LNCaP clone FGC (cell line): ENCODE results near the gene OSBPL2.

Experiments used
- DNase-seq: peaks from one replicate; pipeline ENCODE4 v3.0.0-alpha.2; 2011; ENCODE audit warnings: low read depth
- H3K4me3 ChIP-seq: 2 replicates; pipeline ENCODE4 v1.5.1; 2011; ENCODE audit warnings: mild to moderate bottlenecking, low read depth, low read length, control low read depth
- TF ChIP-seq, protein P1 (sequence below): IDR thresholded peaks from 2 replicates; pipeline ENCODE4 v1.5.1; 2012; ENCODE audit warnings: mild to moderate bottlenecking; ENCODE audit not compliant: control insufficient read depth, insufficient read depth; ENCODE audit errors: extremely low read depth

The OSBPL2 gene

DNA sequence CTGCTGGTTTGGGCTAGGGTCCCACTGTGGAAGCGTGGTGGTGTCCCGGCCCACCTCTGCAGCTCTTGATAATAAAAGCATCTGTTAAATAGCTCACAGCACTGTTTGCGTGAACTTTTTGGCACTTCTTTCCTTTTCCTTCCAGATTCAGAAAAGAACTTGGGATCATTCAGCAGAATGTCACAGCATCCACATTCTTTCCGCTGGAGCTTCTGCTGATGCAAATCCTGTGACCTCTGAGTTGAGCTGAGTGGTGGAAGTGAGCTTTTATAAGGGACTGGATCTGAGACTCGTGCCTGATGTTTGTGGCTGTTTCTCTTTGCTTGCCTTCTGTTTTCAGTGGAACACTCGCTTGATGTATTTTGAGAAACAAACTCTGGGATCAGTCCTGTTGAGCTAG is 3.9 kb downstream of the OSBPL2 start:
- TF ChIP-seq, protein P1, sequence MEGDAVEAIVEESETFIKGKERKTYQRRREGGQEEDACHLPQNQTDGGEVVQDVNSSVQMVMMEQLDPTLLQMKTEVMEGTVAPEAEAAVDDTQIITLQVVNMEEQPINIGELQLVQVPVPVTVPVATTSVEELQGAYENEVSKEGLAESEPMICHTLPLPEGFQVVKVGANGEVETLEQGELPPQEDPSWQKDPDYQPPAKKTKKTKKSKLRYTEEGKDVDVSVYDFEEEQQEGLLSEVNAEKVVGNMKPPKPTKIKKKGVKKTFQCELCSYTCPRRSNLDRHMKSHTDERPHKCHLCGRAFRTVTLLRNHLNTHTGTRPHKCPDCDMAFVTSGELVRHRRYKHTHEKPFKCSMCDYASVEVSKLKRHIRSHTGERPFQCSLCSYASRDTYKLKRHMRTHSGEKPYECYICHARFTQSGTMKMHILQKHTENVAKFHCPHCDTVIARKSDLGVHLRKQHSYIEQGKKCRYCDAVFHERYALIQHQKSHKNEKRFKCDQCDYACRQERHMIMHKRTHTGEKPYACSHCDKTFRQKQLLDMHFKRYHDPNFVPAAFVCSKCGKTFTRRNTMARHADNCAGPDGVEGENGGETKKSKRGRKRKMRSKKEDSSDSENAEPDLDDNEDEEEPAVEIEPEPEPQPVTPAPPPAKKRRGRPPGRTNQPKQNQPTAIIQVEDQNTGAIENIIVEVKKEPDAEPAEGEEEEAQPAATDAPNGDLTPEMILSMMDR = no peak
- DNase-seq = no peak
- no peak overlapping the region for H3K4me3 ChIP-seq

DNA sequence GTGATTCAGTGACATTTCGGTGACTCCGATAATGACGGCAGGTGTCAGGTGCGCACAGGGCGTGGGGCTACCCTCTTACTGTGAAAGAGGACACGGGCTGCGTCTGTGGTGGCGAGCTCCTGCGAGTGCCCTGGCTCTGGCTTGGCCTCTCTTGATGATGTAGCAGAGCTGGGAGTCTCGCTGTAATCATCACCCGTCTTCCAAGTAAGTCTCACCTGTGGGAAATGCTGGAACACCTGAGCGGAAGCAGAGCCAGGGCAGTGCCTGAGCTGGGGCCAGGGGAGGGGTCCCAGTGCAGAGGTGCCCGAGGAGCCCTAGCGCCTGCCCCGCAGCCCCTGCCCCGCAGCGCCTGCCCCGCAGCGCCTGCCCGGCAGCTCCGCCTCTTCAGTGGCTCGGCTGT is 4.8 kb downstream of the OSBPL2 start:
- TF ChIP-seq, protein P1 = no peak
- no peak for DNase-seq
- no peak overlapping the region for H3K4me3 ChIP-seq

DNA sequence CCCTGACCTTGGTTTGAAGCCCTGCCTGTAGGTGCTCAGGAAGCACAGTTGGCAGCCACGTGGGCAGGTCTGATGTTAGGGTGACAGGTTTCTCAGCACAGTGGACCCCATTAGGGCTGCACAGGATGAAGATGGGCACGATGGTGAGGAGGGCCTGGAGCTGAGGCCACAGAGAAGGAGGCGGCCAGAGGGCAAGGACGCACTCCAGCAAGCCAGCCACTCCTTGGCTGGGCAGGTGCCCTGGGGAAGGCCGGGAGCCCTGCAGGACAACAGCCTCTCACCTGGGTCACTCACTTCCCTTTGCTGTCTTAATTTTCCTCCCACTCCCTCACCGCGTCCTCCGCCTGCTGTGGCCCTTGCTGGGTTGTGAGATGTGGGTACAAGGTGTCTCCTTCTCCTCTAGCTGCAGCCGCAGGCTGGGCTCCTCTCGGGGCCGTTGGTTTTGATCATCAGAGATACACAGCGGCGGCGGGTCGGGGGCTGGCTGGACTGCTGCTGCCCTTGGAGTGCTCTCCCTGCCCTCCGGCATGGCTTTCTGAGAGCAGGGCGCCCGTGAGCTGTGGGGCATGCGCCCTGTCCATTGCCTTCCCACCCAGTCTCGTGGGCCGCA is 5.7 kb downstream of the OSBPL2 start:
- TF ChIP-seq, protein P1 = no peak
- DNase-seq = no peak
- H3K4me3 ChIP-seq = no peak overlapping the region

DNA sequence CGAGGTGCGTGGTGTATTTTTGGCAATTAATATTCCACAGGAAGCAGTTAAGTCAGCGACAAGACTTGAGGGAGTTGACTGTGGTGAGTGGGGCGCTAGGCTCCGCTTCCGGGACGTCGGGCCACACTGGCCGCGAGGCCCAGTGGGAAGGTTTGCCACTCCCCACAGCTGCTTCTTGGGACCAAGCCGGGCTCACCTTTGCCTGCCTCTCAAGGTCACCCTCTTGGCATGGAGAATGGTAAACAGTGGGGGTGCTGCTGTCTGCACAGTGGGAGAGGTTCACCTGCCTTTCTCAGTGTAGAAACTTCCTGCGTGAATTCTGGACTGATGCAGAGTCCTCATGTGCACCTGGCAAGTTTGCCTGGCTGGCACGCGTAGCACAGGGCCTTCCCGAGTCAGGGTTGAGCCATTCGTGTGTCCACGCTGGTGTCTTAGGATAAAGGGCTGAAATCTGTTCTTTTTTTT is 6.4 kb downstream of the OSBPL2 start:
- DNase-seq = no peak
- no peak overlapping the region for H3K4me3 ChIP-seq
- TF ChIP-seq, protein P1 = no peak

DNA sequence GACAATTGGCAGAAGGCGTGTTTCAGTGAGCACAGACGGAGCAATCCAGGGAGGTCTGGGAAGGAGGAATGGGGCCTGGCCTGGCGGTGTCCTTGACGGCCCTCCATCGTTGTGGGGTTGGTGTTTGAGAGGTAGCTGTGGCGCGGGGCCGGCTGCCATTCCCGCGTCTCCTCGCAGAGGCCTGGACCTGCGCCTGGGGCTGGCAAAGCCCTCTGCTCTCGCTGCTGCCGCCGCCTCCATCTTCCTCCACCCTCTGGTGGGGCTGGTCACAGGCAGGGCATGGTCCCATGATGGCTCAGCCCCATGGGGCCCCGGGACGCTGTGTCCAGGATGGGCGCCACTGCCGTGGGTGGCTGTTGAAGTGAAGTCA is 7.6 kb downstream of the OSBPL2 start:
- TF ChIP-seq, protein P1 = no peak
- H3K4me3 ChIP-seq = no peak overlapping the region
- no peak for DNase-seq

DNA sequence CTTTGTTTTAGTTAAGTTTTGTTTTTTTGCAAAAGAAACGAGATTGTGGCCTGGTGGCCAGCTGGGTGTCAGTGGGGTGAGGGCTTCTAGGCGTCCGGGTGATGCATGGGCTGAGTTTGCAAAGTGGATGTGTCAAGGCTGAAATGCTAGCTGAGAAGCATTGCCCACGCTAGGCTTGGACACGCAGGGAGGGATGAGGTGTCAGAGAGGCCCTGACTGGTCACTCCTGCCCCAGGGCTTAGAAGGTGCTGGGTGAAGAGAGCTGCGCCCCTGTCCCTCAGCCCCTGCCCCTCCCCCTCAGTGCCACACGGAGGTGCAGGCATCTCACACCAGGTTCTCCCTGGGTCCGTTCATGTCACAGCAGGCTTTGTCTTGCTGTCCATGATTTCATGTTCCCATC is 8.1 kb downstream of the OSBPL2 start:
- TF ChIP-seq, protein P1 = no peak
- DNase-seq = no peak
- no peak overlapping the region for H3K4me3 ChIP-seq
